Right hindlimb (tissue), 1 donor: ENCODE data around the gene FAM117A.
A peak's percentile ranks its signal among the peaks of the same experiment; 100 is the strongest.

Source experiments
- DNase-seq: peaks from one replicate; pipeline ENCODE4 v3.0.0-alpha.2; 2018

The FAM117A gene

GRCh38 chr17:49763735-49764558 lies at the start of gene FAM117A:
FAM117A (minus strand) TSS chr17:49764131; CDS start chr17:49764087, 44 bp downstream.
- peak; percentile 98 for DNase-seq

- no peak for DNase-seq
Measured at GRCh38 chr17:49809056-49809455, 45.1 kb upstream of the FAM117A start.

GRCh38 chr17:49798738-49799137 lies 34.8 kb upstream of the FAM117A start:
- no peak for DNase-seq

- DNase-seq = no peak
Measured at GRCh38 chr17:49798182-49798581, 34.3 kb upstream of the FAM117A start.

GRCh38 chr17:49795372-49795771 lies 31.4 kb upstream of the FAM117A start:
- DNase-seq = no peak

- no peak for DNase-seq
Measured at GRCh38 chr17:49793309-49793708, 29.4 kb upstream of the FAM117A start.

- DNase-seq = no peak
Measured at GRCh38 chr17:49789243-49789578, 25.3 kb upstream of the FAM117A start.

GRCh38 chr17:49788478-49789242 lies 24.7 kb upstream of the FAM117A start, which contains the start of gene KAT7:
KAT7 (plus strand) TSS chr17:49788681; CDS start chr17:49788835, 154 bp downstream.
- DNase-seq = peak; percentile 100

- DNase-seq = peak; percentile 47
Measured at GRCh38 chr17:49787884-49788477, 24.1 kb upstream of the FAM117A start.

- no peak for DNase-seq
Measured at GRCh38 chr17:49784636-49785035, 20.7 kb upstream of the FAM117A start.

- no peak for DNase-seq
Measured at GRCh38 chr17:49783791-49784190, 19.9 kb upstream of the FAM117A start.

GRCh38 chr17:49783071-49783715 lies 19.3 kb upstream of the FAM117A start:
- DNase-seq = peak; percentile 25

GRCh38 chr17:49779739-49780231 lies 15.9 kb upstream of the FAM117A start:
- peak; percentile 50 for DNase-seq

GRCh38 chr17:49779156-49779738 lies 15.3 kb upstream of the FAM117A start:
- no peak for DNase-seq

GRCh38 chr17:49777563-49777962 lies 13.6 kb upstream of the FAM117A start:
- no peak for DNase-seq

- DNase-seq = no peak
Measured at GRCh38 chr17:49776551-49777300, 12.8 kb upstream of the FAM117A start.

- no peak for DNase-seq
Measured at GRCh38 chr17:49775546-49776260, 11.8 kb upstream of the FAM117A start.

- DNase-seq = no peak
Measured at GRCh38 chr17:49766918-49767530, 3.1 kb upstream of the FAM117A start.

- DNase-seq = no peak
Measured at GRCh38 chr17:49764559-49765180, 739 bp upstream of the FAM117A start.
